Transverse colon (tissue), 3 donors: ENCODE results near the gene HIVEP1.

Experiments
- CTCF ChIP-seq, 5 experiments: fragments of 200-600 bp in 3 of 5; fragments of 450-650 bp in 2 of 5; sonication (generic) in 3 of 5; IDR thresholded peaks; 1 replicate in 2 of 5; 2 replicates in 3 of 5; pipeline ENCODE4 v1.5.1; 2016 to 2017; ENCODE audit warnings: antibody characterized with exemption in 5 of 5, inconsistent platforms in 3 of 5, mild to moderate bottlenecking in 2 of 5, moderate library complexity in 1 of 5
- POLR2A ChIP-seq: fragments of 450-650 bp; IDR thresholded peaks from one replicate; pipeline ENCODE4 v1.6.1; 2016; ENCODE audit warnings: antibody characterized with exemption, mild to moderate bottlenecking, moderate library complexity

DNA sequence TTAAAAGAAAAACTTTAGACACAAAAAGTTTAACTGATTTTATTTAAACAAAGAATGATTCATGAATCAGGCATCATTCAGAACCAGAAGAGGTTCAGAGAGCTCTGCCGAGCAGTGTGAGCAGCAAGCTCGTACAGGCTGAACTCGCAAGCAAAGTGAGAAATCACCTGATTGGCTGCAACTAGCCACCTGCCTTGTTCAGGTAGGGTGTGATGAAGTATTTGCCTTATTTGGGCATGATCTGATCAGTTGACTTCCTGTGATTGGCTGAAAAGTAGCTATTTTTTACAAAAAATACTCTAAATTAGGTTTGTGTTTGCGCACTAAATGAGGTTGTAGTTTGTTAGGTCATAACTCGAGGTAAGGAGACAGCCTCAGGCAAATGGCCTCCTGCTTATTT lies 80.7 kb downstream of the HIVEP1 start:
- TF ChIP-seq CTCF (IDR thresholded peaks at IDR 0.05): no peak
- no peak for TF ChIP-seq POLR2A
